GM19099 (cell line): ENCODE data around the gene CDC42BPG.

Source experiments
- POLR2A ChIP-seq: IDR thresholded peaks from 3 replicates; pipeline ENCODE4 v1.6.1; 2011; ENCODE audit warnings: low read depth; ENCODE audit not compliant: insufficient read length; ENCODE audit errors: extremely low read depth

Gene CDC42BPG

DNA sequence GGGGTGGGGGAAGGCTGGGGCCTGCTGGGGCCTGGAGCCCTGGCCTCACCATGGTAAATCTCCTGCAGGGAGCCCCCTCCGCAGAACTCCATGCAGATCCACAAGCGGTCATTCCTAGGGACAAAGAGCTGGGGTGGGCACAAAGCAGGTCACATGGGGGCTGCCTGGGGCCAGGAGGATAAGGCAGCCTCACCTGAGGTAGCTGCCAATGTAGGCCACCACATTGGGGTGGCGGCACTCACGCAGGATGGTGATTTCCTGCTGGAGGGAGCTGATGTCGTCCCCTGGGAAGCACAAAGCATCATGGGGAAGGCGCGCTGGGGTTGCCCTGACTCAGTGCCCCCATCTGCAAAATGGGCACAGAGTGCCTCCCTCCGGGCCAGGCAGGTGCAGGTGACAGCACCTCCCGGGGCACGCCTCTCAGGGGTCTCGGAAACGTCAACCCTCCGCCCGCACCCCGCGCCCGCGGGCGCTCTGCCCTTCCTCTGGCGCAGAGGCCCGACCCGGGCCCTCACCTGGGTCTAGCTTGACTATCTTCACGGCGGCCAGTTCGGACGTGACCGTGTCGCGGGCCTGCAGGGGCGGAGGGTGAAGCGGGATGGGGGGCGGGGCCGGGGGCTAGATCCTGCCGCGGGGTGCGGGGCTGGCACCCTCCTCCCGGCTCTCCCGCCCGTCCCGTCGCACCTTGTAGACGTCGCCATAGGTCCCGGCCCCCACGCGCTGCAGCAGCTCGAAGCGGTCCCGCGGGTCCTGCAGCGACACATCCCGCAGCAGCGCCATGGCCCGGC is 41.9 kb downstream of the CDC42BPG start:
- peak; percentile 26 for TF ChIP-seq POLR2A

DNA sequence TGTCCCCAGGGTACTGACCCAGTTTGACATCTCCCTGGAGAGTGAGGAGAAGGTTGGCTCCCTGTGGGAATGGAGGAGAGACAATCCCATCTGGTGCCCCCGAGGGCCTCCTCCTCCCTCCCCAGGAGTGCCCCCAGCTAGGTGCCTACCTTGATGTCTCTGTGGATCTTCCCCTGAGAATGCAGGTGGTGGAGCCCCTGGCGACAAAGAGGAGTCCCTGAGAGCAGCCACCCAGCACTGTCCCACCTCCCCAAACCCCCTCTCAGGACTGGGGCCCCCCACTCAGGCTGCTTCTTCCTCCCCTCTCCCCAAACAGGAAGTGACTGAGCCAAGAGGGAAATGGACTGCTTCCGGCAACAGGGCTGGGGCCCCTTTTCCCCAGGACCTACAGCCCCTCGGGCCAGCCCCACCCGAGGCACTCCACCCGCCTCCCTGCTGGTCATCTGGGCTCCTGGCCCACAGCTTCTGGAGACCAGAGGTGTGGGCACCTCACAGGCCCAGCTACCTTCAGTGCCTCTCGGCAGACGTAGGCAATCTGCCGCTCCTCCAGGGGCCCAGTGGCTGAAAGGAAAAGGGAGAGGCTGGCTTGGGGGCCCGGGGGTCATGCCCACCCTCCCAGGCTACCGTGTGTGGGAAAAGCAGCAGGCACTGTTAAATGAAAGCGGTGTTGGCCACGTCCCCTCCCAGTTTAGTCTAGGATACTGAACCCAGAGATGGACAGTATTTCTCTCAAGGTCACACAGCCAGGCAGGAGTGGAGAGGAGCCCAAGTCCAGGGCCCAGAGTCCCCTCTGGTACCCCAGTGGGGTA is 42.7 kb downstream of the CDC42BPG start:
- TF ChIP-seq POLR2A = no peak

DNA sequence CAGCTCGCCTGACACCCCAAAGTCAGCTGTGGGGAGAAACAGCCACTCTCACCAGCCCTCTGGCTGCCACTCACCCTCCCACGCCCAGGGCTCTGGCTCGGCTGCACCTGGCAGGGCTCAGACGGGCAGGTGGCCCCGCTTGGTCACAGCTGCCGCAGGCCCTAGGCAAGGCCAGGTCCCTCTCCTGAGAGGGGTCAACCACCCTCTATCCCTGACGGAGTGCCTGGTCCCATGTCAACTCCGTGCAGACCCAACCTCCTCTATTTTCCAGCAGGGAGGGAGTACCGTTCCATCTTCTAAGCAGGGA is 43.3 kb downstream of the CDC42BPG start:
- TF ChIP-seq POLR2A = no peak

DNA sequence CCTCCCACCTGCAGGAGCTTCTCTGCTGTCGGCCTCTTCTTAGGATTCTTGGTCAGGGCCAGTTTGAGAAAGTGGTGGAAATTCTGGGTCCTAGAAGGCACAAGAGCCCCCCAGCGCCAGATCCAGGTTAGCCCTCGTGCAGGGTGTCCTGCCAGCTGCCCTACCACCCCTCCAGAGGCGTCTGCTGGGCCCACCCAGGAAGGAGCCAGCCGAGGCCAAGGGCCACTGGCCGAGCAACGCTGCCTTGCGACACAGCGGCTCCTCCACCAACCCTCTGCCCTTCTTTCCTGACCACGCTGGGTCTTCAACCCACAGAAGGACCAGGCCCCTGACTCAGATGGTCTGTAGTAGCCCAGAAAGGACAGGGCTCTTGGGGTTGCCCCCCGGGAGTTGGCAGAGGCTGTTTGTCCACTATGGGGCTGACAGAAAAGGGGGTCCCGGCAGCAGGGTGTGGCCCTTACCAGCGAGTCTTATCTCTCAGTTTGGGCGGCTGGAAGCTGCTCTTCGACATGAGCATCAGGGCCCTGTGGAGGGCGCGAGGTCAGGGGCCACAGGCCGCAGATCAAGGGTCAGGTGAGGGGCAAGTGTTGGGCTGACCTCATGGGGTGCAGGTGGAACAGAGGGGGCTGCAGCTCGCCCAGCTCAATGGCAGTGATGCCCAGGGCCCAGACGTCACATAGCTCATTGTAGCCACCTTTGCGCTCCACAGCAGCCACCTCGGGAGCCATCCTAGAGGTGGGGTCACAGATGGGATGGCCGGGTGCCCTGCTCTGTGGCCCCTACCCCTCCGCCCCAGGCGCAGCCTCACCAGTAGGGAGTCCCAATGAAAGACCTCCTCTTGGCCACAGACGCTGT is 43.9 kb downstream of the CDC42BPG start:
- TF ChIP-seq POLR2A = no peak

DNA sequence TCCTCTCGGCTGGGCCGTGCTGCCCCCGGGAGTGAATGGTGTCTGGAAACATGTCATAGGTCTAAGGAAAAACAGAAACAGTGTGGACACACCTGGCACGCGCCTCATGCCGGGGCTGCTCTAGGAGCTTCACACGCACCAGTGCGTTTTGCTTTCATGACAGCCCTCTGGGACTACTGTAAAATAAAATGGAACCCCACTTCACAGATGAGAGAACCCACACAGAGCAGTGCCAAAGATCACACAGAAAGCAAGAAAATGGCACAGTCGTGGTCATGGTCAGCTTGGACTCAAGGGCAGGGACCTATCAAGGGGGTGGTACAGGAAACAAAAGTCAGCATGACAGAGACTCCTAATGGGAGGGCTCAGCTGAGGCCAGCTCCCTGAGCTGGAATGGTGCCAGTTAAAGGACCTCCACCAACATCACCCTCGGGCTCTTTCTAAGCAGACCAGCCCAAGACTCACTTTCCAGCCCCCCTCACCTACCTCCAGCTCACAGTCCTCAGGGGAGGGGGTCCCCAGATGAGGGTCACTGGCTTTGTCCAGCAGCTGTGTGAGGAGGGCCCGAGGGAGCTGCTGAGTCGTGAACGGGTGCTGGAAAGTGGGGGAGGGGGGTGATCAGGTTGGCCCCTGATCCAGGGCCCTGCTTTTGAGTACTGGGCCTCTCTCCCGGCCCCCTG is 44.7 kb downstream of the CDC42BPG start:
- no peak for TF ChIP-seq POLR2A

DNA sequence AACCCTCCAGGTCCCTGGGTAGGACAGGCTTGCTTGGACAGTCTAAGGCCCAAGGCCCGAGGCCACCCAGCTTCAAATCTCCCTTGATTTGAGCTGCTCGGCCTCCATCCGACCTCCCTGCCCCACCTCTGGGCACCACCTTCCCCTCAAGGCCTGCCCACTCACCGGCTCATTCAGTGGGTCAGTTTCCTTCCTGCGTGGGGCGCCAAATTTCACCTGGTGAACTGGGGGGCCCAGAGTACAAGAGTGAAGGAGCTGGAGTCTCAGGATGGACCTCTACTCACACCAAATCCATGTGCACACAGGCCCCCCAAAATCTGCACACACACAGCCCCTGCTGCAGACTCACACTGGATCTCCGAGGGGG is 45.2 kb downstream of the CDC42BPG start:
- no peak for TF ChIP-seq POLR2A

DNA sequence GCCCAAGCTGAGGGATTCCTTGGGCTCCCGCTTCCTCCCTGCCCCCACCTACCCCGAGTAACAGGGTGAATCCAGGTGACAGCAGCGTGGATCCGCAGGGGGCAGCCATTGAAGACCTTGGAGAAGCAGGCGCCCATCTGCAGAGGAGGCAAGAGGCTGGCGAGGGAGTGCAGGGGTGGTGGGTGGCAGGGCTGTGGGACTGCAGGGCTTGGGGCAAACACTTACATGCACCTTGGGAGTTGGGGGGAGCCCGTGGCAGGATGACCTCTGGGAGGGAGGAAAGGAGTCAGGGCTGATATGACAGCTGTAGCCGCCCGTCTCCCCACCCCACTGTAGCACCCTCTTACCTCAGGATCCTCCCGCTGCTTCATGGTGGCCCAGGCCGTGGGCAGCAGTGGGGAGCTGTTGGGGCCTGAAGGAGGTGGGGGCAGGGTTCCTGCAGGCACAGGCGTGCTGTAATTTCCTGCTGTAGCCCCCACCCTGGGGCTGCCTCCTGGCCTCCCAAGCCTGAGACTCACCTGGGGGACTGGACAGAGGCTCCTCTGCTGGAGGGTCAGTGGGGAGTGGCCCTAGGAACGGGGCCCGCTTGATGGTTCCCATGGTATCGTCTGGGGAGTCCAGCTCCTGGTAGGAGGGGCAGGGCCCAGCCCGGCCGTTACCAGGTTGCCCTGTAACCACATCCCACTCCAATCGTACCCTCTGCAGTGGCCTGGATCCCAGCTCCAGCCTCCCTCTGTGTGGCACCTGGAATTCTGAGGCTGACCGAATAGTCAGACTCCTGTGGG is 47.5 kb downstream of the CDC42BPG start:
- no peak for TF ChIP-seq POLR2A

DNA sequence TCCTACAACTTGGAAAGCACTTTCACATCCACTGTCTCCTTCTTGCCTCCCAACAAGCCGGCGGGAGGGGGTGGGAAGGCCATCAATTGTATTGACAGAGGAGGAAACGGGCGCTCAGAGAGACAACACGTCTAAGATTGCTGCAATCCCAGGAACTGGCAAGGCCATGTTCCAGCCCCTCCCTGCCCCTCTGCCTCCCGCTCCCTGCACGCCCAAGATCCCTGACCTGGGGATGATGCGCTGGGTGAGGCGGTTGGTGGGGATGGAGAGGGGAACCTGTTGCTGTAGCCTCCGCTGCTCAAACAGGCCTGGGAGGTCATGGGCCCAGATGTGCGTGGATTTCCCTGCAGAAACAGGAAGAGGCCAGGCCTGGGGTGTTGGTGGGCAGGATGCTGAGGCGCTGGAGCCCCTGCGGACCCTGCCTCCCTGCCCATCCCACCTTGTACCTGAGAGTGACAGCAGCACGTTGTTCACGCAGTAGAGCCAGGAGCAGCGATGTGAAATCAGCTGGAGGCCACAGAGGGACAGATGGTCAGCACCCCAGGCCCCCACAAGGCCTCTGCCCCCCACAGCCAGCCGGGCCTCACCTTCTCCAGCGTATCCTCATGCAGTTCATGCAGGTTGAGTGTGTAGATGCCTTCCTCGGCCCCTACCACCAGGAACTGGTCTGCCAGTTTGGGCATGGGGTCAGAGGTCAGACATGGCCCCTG is 48.3 kb downstream of the CDC42BPG start:
- TF ChIP-seq POLR2A = no peak

DNA sequence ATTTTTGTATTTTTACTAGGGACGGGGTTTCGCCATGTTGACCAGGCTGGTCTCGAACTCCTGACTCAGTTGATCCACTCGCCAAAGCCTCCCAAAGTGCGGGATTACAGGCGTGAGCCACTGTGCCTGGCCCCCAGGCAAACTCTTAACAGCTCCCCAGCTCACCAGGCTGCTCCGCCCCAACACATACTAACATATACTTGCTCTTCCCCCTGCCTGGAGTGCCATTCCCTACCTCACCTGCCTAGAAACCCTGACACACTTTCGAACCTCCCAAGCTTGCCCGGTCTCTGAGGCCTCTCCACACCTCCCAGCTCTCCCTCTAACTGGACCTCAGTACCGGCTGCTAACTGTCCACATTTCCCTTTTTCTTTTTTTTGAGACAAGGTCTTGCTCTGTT is 49.9 kb downstream of the CDC42BPG start:
- TF ChIP-seq POLR2A = no peak

DNA sequence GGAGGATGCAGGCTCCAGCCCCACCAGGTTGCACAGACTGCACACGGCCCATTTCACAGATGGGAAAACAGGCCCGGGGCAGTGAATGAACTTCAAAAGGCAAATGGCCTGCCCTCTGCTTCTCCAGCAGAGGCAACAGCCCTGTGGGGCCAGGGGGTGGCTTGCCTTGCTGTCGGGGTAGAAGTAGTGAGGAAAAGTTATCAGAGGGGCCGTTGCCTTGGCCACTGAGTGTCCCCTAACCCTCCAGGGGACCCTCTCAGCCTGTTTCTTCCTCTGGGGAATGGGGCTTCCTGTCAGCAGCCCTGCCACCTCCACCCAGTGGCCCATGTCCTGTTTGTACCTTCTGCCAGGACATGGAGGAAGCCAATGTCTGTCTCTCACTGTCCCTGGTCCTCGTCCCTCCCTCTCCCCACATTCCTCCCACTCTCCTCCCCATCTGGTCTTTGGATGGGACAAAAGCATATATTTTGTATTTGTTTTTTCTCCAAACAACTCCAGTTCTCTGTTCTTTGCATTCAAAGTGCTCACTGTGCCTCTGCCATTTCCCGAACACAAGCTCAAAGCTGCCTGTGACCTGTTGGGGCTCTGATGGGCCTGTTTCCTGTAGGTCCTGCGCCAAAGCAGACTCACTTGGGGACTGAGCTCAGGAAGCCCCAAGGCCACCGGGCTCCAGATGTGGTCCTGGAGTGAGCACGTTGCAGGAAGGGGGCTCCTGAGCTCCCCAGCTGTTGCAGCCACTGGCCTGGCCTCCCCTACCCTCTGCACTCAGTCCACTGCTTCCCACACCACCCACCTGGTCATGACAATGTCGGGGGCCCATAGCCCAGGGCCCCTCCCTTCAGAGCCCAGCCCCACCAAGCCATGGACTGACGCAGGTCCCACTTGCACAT is 50.9 kb downstream of the CDC42BPG start:
- TF ChIP-seq POLR2A = no peak

DNA sequence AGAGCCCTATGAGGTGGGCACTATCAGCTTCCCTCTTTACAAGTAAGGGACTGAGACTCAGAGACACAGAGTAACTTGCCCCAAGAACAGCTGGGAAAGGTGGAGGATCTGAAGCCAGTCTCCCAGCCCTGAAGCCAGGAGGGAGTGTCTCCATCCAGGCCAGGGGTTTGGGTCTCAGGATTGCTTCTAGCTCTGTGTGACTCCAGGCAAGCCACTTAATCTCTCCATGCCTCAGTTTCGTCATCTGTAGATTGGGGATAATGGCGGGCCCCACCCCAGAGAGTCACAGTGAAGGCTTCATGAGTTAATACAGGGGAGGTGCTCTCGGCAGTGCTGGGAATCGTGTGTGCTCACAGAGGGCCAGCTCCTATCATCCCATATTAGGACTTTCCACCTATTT is 52.0 kb downstream of the CDC42BPG start:
- no peak for TF ChIP-seq POLR2A

DNA sequence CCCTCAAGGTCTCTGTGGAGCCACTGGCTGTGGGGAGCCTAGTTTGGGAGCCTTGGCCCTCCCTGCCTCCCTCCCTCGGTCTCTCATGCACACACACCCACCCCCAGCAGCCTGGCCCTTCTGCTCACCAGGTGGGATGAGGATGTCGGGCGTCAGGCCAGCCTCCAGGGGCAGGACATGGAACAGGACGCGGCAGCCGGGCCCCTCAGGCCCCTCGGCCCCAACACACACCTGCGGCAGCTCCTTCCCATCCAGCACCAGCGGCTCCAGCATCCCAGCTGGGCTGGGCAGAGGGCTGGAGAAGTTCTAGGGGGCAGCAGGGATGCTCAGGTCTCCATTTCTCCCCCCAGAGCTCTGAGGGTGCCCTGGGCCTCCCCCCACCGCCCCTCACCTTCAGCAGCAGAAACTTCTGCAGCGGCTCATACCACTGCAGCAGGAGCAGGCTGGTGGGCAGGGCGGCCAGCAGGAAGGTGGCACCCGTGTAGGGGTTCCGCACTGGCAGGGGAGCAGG is 52.6 kb downstream of the CDC42BPG start:
- TF ChIP-seq POLR2A = no peak
